ENCODE measurements around the gene CEACAM3. TPM values are rescaled to one million over a fixed set of nuclear protein-coding genes. Genes with fewer than 3 reads are reported as not detected.

Gene CEACAM3
- total and polyA plus RNA-seq, 2 of the 8 experiments (the other 6 are each of a cell fraction or from before 2014, with no cell fraction given), result not detected

DNA sequence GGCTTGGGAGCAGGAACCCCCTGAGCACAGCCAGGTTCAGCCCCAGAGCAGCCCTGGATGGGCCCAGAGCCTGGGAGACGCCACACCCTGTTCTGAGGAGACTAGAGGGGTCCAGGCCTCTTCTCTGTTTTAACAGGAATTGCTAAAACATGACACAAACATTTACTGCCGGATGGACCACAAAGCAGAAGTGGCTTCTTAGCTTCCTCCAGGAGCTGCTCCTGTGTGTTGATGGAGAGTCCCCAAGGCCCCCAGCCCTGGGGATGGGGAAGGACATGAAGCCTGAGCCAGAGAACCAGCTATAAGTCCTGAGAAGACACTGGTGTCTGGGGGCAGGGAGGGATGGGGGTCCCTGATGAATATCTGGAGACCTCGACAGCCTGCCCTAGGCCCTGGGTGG, 14.6 kb downstream of the CEACAM3 start (continued):
- TF ChIP-seq, protein P1, sequence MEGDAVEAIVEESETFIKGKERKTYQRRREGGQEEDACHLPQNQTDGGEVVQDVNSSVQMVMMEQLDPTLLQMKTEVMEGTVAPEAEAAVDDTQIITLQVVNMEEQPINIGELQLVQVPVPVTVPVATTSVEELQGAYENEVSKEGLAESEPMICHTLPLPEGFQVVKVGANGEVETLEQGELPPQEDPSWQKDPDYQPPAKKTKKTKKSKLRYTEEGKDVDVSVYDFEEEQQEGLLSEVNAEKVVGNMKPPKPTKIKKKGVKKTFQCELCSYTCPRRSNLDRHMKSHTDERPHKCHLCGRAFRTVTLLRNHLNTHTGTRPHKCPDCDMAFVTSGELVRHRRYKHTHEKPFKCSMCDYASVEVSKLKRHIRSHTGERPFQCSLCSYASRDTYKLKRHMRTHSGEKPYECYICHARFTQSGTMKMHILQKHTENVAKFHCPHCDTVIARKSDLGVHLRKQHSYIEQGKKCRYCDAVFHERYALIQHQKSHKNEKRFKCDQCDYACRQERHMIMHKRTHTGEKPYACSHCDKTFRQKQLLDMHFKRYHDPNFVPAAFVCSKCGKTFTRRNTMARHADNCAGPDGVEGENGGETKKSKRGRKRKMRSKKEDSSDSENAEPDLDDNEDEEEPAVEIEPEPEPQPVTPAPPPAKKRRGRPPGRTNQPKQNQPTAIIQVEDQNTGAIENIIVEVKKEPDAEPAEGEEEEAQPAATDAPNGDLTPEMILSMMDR (IDR thresholded peaks at IDR 0.05; ENCODE audit: control extremely low read depth in 1 of 3, insufficient read depth in 1 of 3, low read depth in 1 of 3, low read length in 3 of 3), result no peak

Measured in H1 (cell line).